ENCODE results near the gene HSPG2. TPM values are rescaled to one million over a fixed set of nuclear protein-coding genes. Genes with fewer than 3 reads are reported as not detected.
"Not testable (repeated sequence)": the region's sequence is repeated elsewhere in the genome, so short reads cannot be mapped to it uniquely, and the experiment has no call there.

Gene HSPG2
- total and polyA plus RNA-seq, 4 donors, result 49.6 to 85.8 (median 64.8) TPM

DNA sequence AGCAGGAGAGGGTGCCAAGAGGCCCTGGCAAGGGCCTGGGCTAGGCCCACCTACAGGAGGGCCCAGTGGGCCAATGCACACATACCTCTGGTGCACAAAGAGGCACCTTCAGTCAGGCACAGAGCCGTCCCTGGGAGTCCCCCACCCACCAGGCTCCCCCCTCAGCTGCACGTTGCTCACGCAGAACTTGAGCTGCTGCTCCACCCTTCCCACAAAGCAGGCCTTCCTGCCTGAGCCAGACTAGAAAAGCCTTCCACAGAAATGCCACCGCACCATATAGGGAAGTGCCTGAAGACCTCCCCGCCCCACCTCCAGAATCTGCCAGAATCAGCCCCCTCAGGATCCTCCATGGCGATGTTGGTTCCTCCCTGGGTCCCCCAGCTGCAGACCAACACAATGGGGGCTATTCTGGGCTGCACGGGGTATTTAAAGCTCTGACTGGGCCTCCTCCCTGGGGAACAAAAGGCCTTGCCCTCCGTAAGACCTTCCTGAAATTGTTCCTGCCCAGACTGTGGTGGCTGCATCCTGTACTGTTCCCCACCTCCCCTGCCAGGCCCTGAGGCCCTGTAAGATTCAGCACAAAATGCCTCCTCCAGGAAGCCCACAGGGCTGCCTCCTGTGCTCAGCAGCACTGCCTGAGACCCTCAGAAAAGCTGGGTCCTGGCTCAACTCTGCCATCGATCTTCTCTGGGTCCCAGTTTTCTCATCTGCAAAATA lies 27.2 kb downstream of the HSPG2 start:
- no peaks in the 10 kb centered on the region for H3K27me3 ChIP-seq (ENCODE audit: control insufficient read depth, insufficient read depth, low read length)
- no peak overlapping the region for H3K4me3 ChIP-seq (ENCODE audit: low read depth, low read length)
- WGBS (ENCODE audit: insufficient coverage), result 46% methylated on average over 9 of the region's 9 CpGs
- H3K9me3 ChIP-seq (ENCODE audit: control insufficient read depth, insufficient read depth, low read length), result no peaks in the 10 kb centered on the region
- peak overlapping the region; percentile 86 for H3K27ac ChIP-seq (ENCODE audit: low read depth, low read length)
- peaks cover 6% of the 10 kb centered on the region for H3K36me3 ChIP-seq (ENCODE audit: control insufficient read depth, insufficient read depth, low read length)
- peaks cover 65% of the 10 kb centered on the region for H3K4me1 ChIP-seq (ENCODE audit: control insufficient read depth, insufficient read depth, low read length)
- peak in 1 of 6 donors; percentile 51 for DNase-seq (ENCODE audit: low read depth in 4 of 6, low spot score in 6 of 6)

DNA sequence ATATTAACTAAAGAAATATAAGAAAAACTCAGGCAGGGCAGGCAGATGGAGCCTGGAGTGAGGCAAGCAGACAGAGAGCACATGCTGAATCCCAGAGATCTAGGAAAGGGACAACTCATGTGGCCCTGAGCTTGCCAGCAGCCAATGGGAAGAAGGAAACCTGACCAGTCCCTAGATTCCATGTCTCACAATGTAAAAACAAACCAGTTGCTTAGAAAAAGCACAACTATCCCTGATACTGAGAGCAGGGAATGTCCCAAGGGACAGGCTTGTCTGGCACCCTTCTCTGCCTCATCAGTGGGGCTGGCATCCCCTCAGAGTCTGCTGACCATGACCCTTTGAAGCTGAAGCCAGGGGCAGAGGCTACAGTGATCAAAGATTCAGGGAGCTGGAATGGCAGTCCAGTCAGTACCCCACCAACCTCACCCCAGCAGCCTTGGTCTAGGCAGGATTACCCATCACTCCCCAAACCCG lies 27.8 kb downstream of the HSPG2 start:
- H3K4me1 ChIP-seq (ENCODE audit: control insufficient read depth, insufficient read depth, low read length), result peaks cover 64% of the 10 kb centered on the region
- DNase-seq (ENCODE audit: low read depth in 4 of 6, low spot score in 6 of 6), result no peak

DNA sequence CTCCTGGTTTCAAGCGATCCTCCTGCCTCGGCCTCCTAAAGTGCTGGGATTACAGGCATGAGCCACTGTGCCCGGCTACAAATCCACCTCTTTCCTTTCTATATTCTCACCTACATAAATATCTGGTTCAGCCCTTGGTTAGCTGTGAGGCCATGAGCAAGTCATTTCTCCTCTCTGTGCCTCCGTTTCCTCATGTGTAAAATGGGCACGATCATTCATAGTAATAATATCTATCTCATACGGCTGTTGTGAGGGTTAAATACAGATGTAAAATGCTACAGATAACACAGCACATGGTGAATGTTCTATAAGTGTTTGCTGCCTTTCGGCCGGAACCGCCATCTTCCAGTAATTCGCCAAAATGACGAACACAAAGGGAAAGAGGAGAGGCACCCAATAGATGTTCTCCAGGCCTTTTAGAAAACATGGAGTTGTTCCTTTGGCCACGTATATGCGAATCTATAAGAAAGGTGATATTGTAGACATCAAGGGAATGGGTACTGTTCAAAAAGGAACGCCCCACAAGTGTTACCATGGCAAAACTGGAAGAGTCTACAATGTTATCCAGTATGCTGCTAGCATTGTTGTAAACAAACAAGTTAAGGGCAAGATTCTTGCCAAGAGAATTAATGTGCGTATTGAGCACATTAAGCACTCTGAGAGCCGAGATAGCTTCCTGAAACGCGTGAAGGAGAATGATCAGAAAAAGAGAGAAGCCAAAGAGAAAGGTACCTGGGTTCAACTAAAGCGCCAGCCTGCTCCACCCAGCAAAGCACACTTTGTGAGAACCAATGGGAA lies 29.2 kb downstream of the HSPG2 start:
- H3K4me3 ChIP-seq (ENCODE audit: low read depth, low read length); H3K9me3 ChIP-seq (ENCODE audit: control insufficient read depth, insufficient read depth, low read length); DNase-seq (ENCODE audit: low read depth in 4 of 6, low spot score in 6 of 6); H3K27ac ChIP-seq (ENCODE audit: low read depth, low read length); H3K27me3 ChIP-seq (ENCODE audit: control insufficient read depth, insufficient read depth, low read length); H3K36me3 ChIP-seq (ENCODE audit: control insufficient read depth, insufficient read depth, low read length): not testable (repeated sequence)
- WGBS (ENCODE audit: insufficient coverage), result 69% methylated on average over 10 of the region's 19 CpGs
- H3K4me1 ChIP-seq (ENCODE audit: control insufficient read depth, insufficient read depth, low read length), result peaks cover 61% of the 10 kb centered on the region

More for the DNA sequence above, 27.8 kb downstream of the HSPG2 start:
- WGBS (ENCODE audit: insufficient coverage), result 63% methylated on average over 1 of the region's 1 CpG
- H3K4me3 ChIP-seq (ENCODE audit: low read depth, low read length), result no peak overlapping the region
- H3K36me3 ChIP-seq (ENCODE audit: control insufficient read depth, insufficient read depth, low read length), result peaks cover 6% of the 10 kb centered on the region
- no peaks in the 10 kb centered on the region for H3K27me3 ChIP-seq (ENCODE audit: control insufficient read depth, insufficient read depth, low read length)
- peak overlapping the region; percentile 86 for H3K27ac ChIP-seq (ENCODE audit: low read depth, low read length)
- no peaks in the 10 kb centered on the region for H3K9me3 ChIP-seq (ENCODE audit: control insufficient read depth, insufficient read depth, low read length)

DNA sequence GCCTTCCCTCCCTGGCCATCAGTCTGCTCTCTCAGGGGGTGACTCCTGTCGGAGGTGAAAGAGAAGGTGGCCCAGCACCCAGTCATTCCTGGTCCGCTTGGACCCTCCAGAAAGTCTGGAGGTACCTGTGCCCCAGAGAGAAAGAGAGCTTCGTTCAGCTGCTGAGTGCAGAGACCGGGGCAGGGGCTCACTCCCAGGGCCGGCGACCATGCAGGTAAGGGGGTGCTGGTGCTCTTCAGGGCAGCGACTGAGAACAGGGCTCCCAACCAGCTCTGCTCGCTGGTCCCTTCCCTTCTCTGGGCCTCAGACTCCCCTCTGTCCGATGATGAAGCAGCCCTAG lies 30.1 kb downstream of the HSPG2 start:
- Histone ChIP-seq H3K4me1 (ENCODE audit: control insufficient read depth, insufficient read depth, low read length) (peaks cover 62% of the 10 kb centered on the region), H3K27ac (ENCODE audit: low read depth, low read length) (no peak overlapping the region), H3K4me3 (ENCODE audit: low read depth, low read length) (no peak overlapping the region), H3K27me3 (ENCODE audit: control insufficient read depth, insufficient read depth, low read length) (no peaks in the 10 kb centered on the region), H3K9me3 (ENCODE audit: control insufficient read depth, insufficient read depth, low read length) (no peaks in the 10 kb centered on the region), H3K36me3 (ENCODE audit: control insufficient read depth, insufficient read depth, low read length) (peaks cover 10% of the 10 kb centered on the region)
- WGBS (ENCODE audit: insufficient coverage), result 91% methylated on average over 9 of the region's 9 CpGs
- no peak for DNase-seq (ENCODE audit: low read depth in 4 of 6, low spot score in 6 of 6)

DNA sequence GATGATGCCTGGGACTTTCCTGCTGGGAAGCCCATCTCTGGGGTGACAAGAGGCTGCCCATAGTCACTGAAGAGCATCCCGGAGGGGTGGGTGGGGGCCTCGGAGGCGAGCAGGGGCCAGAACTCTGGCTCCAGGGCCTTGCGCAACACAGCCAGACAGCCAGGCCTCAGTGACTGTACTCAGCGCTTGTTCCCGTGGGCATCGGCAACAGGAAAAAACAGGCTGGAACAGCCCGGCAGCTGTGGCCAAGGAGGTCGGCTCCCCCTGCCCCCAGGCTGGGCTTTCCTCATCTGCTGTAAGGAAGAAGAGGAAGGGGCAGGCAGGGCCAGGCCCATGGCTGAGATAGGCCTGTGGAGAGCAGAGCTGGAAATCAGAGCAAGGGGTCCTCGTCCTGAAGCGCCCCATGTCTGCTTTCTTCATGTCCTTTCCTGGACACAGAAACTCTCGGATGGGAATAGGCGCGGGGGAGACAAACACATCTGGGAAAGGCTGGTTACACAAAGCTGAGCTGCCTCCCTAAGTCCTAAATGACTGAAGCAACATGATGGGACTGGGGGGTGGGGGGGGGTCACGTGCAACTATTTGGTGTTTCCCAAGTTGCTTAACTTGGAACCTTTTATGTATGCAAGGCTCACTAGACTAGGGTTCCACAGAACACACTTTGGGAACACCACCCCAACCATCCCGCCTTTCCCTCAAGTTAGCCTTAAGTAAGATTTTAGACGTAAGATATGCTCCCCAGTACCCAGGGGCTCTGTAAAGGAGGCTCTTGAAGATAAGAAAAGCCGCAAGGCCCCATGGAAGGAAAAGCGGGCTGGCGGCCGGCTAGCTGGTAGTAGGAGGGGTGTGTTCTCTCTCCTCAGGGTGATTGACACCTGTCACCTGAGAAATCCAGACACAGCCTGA lies 30.7 kb downstream of the HSPG2 start:
- H3K27me3 ChIP-seq (ENCODE audit: control insufficient read depth, insufficient read depth, low read length), result no peaks in the 10 kb centered on the region
- H3K9me3 ChIP-seq (ENCODE audit: control insufficient read depth, insufficient read depth, low read length), result no peaks in the 10 kb centered on the region
- H3K4me3 ChIP-seq (ENCODE audit: low read depth, low read length), result no peak overlapping the region
- H3K36me3 ChIP-seq (ENCODE audit: control insufficient read depth, insufficient read depth, low read length), result peaks cover 10% of the 10 kb centered on the region
- DNase-seq (ENCODE audit: low read depth in 4 of 6, low spot score in 6 of 6), result no peak
- WGBS (ENCODE audit: insufficient coverage), result 83% methylated on average over 14 of the region's 21 CpGs
- H3K4me1 ChIP-seq (ENCODE audit: control insufficient read depth, insufficient read depth, low read length), result peaks cover 65% of the 10 kb centered on the region
- H3K27ac ChIP-seq (ENCODE audit: low read depth, low read length), result no peak overlapping the region

DNA sequence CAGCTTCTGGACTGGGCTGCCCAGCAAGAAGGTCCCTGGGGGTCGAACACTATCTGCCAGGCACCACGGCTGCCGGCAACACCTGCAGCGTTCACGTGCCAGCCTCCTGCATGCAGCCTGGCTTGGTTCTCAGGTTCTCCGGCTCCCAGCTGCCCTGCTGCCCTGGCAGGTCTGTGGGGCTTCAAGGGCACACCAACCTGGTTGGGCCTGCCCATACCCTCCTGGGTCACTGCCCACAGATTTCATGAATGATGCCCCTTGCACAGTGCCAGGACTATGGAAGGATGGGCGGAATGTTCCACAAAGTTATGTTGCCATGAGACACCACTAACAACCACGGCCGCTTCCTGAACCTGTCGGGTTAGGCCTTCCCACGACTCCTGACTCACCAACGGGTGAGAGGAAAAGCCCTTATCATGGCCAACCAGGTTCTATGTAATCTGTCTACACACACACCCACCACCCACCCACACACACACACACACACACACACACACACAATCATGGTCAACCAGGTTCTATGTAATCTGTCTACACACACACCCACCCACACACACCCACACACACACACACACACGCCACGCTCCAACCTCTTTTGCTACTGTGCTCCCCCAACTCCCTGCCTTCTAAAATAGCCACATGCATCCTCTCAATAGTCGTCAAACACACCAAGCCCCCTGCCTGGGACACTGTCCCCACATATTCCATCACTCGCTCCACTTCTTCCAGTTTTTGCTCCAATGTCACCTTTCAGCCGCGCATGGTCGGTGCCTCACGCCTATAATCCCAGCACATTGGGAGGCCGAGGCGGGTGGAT lies 32.2 kb downstream of the HSPG2 start:
- Histone ChIP-seq H3K9me3 (ENCODE audit: control insufficient read depth, insufficient read depth, low read length) (no peaks in the 10 kb centered on the region), H3K27ac (ENCODE audit: low read depth, low read length) (no peak overlapping the region), H3K4me3 (ENCODE audit: low read depth, low read length) (no peak overlapping the region), H3K4me1 (ENCODE audit: control insufficient read depth, insufficient read depth, low read length) (peaks cover 59% of the 10 kb centered on the region), H3K27me3 (ENCODE audit: control insufficient read depth, insufficient read depth, low read length) (no peaks in the 10 kb centered on the region), H3K36me3 (ENCODE audit: control insufficient read depth, insufficient read depth, low read length) (peaks cover 10% of the 10 kb centered on the region)
- 92% methylated on average over 16 of the region's 22 CpGs for WGBS (ENCODE audit: insufficient coverage)
- no peak for DNase-seq (ENCODE audit: low read depth in 4 of 6, low spot score in 6 of 6)

DNA sequence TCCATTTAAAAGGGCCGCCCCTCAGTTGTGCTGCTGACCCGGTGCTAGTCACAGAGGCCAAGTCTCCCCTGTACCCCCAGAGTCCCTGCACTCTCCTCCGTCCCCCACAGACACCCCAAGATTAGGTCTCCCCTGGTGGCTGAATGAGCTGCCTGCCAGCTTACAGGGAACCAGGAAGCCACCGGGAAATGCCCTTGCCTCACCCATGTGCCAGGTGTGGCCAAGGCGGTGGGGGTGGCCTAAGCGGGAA lies 32.7 kb downstream of the HSPG2 start:
- Histone ChIP-seq H3K36me3 (ENCODE audit: control insufficient read depth, insufficient read depth, low read length) (peaks cover 10% of the 10 kb centered on the region), H3K4me1 (ENCODE audit: control insufficient read depth, insufficient read depth, low read length) (peaks cover 59% of the 10 kb centered on the region), H3K9me3 (ENCODE audit: control insufficient read depth, insufficient read depth, low read length) (no peaks in the 10 kb centered on the region), H3K4me3 (ENCODE audit: low read depth, low read length) (no peak overlapping the region), H3K27ac (ENCODE audit: low read depth, low read length) (no peak overlapping the region), H3K27me3 (ENCODE audit: control insufficient read depth, insufficient read depth, low read length) (no peaks in the 10 kb centered on the region)
- WGBS (ENCODE audit: insufficient coverage), result 86% methylated on average over 6 of the region's 6 CpGs
- DNase-seq (ENCODE audit: low read depth in 4 of 6, low spot score in 6 of 6), result no peak

DNA sequence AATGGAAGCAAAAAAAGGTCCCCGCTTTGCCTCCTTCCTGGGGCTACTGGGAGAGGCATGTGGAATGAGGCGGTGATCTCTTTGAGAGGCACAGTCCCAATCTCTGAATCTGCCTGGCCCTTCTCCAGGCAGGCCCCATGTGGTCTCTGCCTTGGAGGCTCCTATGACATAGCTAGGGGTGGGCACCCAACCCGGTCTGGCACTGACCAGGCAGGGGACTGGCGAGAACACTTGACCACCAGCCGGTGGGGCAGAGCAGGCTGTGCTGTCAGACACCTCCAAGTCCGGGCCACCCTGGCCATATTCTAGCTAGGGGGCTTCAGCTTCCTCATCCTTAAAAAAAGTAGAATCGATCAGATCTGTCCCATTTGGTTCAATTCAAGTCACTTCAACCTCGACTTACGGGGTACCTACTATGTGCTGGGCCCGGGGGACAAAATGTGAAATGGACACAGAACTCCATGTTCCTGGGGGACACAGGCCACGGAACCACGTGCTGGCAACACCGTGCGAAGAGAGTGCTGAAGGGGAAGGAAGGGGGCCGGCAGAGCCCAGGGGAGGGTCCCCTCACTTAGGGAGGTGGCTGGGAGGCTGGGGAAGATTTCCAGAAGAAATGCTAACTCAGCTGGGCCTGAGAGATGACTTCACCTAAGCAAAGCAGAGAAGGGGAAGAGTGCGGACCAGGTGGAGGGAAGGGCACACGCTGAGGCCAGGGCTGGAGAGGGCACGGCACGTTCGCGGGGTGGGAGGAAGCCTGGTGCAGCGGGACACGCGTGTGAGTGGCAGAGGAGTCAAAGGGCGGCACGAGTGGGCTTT lies 33.3 kb downstream of the HSPG2 start:
- 84% methylated on average over 25 of the region's 26 CpGs for WGBS (ENCODE audit: insufficient coverage)

More for the DNA sequence above, 33.3 kb downstream of the HSPG2 start:
- no peaks in the 10 kb centered on the region for H3K9me3 ChIP-seq (ENCODE audit: control insufficient read depth, insufficient read depth, low read length)
- no peaks in the 10 kb centered on the region for H3K27me3 ChIP-seq (ENCODE audit: control insufficient read depth, insufficient read depth, low read length)
- peaks cover 10% of the 10 kb centered on the region for H3K36me3 ChIP-seq (ENCODE audit: control insufficient read depth, insufficient read depth, low read length)
- no peak overlapping the region for H3K27ac ChIP-seq (ENCODE audit: low read depth, low read length)
- H3K4me1 ChIP-seq (ENCODE audit: control insufficient read depth, insufficient read depth, low read length), result peaks cover 58% of the 10 kb centered on the region
- no peak overlapping the region for H3K4me3 ChIP-seq (ENCODE audit: low read depth, low read length)
- DNase-seq (ENCODE audit: low read depth in 4 of 6, low spot score in 6 of 6), result no peak

All from spinal cord (tissue), 10 donors.